Gastroesophageal sphincter (tissue), 3 donors: ENCODE results near the gene CDR2L.

Experiments
- EP300 ChIP-seq: sonication (generic); formaldehyde crosslinking; IDR thresholded peaks from one replicate; pipeline ENCODE4 v1.6.1; 2017; ENCODE audit warnings: antibody characterized with exemption, mild to moderate bottlenecking
- POLR2A ChIP-seq, 2 donors: fragments of 450-650 bp; IDR thresholded peaks; one replicate each; pipeline ENCODE4 v1.6.1; 2017; ENCODE audit warnings: antibody characterized with exemption in 2 of 2, mild to moderate bottlenecking in 2 of 2, moderate library complexity in 1 of 2
- POLR2AphosphoS5 ChIP-seq: sonication (generic); formaldehyde crosslinking; IDR thresholded peaks from one replicate; pipeline ENCODE4 v1.6.1; 2017; ENCODE audit warnings: antibody characterized with exemption
- TF ChIP-seq, protein P1 (sequence below), 4 experiments: fragments of 200-600 bp in 2 of 4; fragments of 450-650 bp in 2 of 4; sonication (generic) in 1 of 4; IDR thresholded peaks; one replicate each; pipeline ENCODE4 v1.5.1; 2017 to 2019; ENCODE audit warnings: antibody characterized with exemption in 4 of 4, mild to moderate bottlenecking in 2 of 4, moderate library complexity in 2 of 4

DNA sequence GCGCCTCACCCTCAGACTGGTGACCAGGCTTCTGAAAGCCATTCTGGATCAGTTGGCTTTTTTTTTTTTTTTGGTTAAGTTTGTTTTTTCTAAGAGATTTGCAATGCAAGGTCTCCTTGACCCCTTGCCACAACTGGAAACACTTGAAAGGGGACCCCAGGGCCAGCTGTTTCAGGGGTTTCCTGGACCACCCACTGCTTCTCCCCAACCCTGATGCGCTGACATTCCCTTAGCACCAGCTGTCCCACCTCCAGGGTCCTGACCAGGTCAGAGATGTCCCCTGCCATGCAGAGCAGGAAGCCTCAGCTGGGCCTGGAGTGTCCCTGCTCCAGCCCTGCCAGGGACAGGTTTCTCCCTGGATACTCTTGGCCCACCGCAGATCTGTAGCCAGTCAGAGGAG is 16.9 kb downstream of the CDR2L start:
- TF ChIP-seq, protein P1, sequence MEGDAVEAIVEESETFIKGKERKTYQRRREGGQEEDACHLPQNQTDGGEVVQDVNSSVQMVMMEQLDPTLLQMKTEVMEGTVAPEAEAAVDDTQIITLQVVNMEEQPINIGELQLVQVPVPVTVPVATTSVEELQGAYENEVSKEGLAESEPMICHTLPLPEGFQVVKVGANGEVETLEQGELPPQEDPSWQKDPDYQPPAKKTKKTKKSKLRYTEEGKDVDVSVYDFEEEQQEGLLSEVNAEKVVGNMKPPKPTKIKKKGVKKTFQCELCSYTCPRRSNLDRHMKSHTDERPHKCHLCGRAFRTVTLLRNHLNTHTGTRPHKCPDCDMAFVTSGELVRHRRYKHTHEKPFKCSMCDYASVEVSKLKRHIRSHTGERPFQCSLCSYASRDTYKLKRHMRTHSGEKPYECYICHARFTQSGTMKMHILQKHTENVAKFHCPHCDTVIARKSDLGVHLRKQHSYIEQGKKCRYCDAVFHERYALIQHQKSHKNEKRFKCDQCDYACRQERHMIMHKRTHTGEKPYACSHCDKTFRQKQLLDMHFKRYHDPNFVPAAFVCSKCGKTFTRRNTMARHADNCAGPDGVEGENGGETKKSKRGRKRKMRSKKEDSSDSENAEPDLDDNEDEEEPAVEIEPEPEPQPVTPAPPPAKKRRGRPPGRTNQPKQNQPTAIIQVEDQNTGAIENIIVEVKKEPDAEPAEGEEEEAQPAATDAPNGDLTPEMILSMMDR (IDR thresholded peaks at IDR 0.05): no peak
- no peak for TF ChIP-seq POLR2A (IDR thresholded peaks at IDR 0.05)
- TF ChIP-seq POLR2AphosphoS5: no peak
- no peak for TF ChIP-seq EP300
